ENCODE data around the gene COPS7B. TPM values are rescaled to one million over a fixed set of nuclear protein-coding genes. Genes with fewer than 3 reads are reported as not detected.

Gene COPS7B
- total RNA-seq, 2 donors from 2014 or later, result 18.3 to 33.3 TPM

GRCh38 chr2:231853105-231853504, 66.9 kb downstream of the COPS7B start:
- Histone ChIP-seq H3K4me1 (no peaks in the 10 kb centered on the region), H3K4me3 (no peak overlapping the region), H3K9me3 (no peaks in the 10 kb centered on the region), H3K27ac (no peak overlapping the region), H3K27me3 (no peaks in the 10 kb centered on the region), H3K9ac (ENCODE audit: low read depth in 2 of 2, low read length in 2 of 2) (no peak overlapping the region), H3K36me3 (no peaks in the 10 kb centered on the region)
- intact Hi-C loops (cut with DNase I), result no loop called here
- no peak for DNase-seq
- TF ChIP-seq, protein P1, sequence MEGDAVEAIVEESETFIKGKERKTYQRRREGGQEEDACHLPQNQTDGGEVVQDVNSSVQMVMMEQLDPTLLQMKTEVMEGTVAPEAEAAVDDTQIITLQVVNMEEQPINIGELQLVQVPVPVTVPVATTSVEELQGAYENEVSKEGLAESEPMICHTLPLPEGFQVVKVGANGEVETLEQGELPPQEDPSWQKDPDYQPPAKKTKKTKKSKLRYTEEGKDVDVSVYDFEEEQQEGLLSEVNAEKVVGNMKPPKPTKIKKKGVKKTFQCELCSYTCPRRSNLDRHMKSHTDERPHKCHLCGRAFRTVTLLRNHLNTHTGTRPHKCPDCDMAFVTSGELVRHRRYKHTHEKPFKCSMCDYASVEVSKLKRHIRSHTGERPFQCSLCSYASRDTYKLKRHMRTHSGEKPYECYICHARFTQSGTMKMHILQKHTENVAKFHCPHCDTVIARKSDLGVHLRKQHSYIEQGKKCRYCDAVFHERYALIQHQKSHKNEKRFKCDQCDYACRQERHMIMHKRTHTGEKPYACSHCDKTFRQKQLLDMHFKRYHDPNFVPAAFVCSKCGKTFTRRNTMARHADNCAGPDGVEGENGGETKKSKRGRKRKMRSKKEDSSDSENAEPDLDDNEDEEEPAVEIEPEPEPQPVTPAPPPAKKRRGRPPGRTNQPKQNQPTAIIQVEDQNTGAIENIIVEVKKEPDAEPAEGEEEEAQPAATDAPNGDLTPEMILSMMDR (IDR thresholded peaks at IDR 0.05), result no peak

GRCh38 chr2:231854616-231855125, 68.4 kb downstream of the COPS7B start:
- TF ChIP-seq, protein P1 (IDR thresholded peaks at IDR 0.05), result no peak
- no peaks in the 10 kb centered on the region for H3K27me3 ChIP-seq
- no peaks in the 10 kb centered on the region for H3K4me1 ChIP-seq

GRCh38 chr2:231856959-231857358, 70.7 kb downstream of the COPS7B start:
- H3K4me1 ChIP-seq, result no peaks in the 10 kb centered on the region
- no peak overlapping the region for H3K4me3 ChIP-seq
- intact Hi-C loops (cut with DNase I), result no loop called here
- H3K9ac ChIP-seq (ENCODE audit: low read depth in 2 of 2, low read length in 2 of 2), result no peak overlapping the region
- H3K36me3 ChIP-seq, result no peaks in the 10 kb centered on the region
- TF ChIP-seq, protein P1 (IDR thresholded peaks at IDR 0.05), result no peak
- H3K27ac ChIP-seq, result no peak overlapping the region
- no peak for DNase-seq
- H3K9me3 ChIP-seq, result no peaks in the 10 kb centered on the region
- no peaks in the 10 kb centered on the region for H3K27me3 ChIP-seq

More at GRCh38 chr2:231854616-231855125, 68.4 kb downstream of the COPS7B start:
- no peak overlapping the region for H3K9ac ChIP-seq (ENCODE audit: low read depth in 2 of 2, low read length in 2 of 2)
- H3K27ac ChIP-seq, result no peak overlapping the region
- no peak for DNase-seq
- no peaks in the 10 kb centered on the region for H3K36me3 ChIP-seq
- intact Hi-C loops (cut with DNase I), result no loop called here
- H3K4me3 ChIP-seq, result no peak overlapping the region
- H3K9me3 ChIP-seq, result no peaks in the 10 kb centered on the region

Other genes with a start within 250 kb of the COPS7B start
- not detected for gene TEX44, start 193.6 kb upstream of the COPS7B start, total RNA-seq
- 1,000 to 10,000 TPM; 1,195 to 1,836 TPM for gene PTMA, start 77.9 kb upstream of the COPS7B start, total RNA-seq
- gene PDE6D, start 5.2 kb upstream of the COPS7B start, total RNA-seq, result 10 to 100 TPM; 20.0 to 21.4 TPM
- gene NPPC, start 140.0 kb downstream of the COPS7B start, total RNA-seq, result 1 to 10 TPM in 1 of 2 donors, not detected in 1; 3.2 TPM
- gene DIS3L2, start 175.3 kb downstream of the COPS7B start, total RNA-seq, result 10 to 100 TPM; 22.6 to 32.3 TPM

All from colonic mucosa (tissue), 4 donors.